GM18907 (cell line): ENCODE data around the gene AEBP1.
"Not testable (repeated sequence)": the region's sequence is repeated elsewhere in the genome, so short reads cannot be mapped to it uniquely, and the experiment has no call there.

ENCODE experiments used
- ATAC-seq: cut with Tn5 transposase; IDR thresholded peaks from one replicate; pipeline ENCODE4 v1.9.1; 2021; ENCODE audit warnings: mild to moderate bottlenecking, moderate library complexity; ENCODE audit not compliant: unreplicated experiment

AEBP1 gene

GRCh38 chr7:44116789-44117666 is 12.9 kb downstream of the AEBP1 start:
- no peak for ATAC-seq

DNA sequence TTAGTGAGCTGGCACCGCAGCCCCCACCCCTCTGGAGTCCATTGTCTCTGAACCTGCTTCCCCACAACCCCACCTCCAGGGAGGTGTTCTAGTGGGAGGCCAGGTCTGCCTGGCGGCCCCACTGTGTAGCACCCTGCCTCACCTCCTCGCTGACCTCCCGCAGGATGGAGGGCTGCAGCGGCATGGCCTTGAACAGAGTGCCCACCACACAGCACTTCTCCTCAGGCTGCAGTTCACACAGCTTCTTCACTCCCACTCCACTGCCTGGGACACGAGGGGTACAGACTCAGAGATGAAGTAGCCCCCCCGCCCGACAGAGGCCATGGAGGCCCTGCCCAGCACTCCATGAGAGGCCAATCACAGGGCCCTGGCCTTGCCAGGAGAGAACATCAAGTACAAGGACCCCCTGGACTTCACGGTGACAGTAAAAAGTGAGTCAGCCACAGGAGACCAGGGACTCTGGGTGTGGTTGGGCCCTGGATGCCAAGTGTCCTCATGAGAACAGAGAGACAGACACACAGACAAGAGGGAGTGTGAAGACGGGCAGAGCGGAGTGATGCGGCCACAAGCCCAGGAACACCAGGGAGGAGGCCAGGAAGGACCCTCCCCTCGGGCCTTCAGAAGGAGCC is 13.8 kb downstream of the AEBP1 start:
- no peak for ATAC-seq

DNA sequence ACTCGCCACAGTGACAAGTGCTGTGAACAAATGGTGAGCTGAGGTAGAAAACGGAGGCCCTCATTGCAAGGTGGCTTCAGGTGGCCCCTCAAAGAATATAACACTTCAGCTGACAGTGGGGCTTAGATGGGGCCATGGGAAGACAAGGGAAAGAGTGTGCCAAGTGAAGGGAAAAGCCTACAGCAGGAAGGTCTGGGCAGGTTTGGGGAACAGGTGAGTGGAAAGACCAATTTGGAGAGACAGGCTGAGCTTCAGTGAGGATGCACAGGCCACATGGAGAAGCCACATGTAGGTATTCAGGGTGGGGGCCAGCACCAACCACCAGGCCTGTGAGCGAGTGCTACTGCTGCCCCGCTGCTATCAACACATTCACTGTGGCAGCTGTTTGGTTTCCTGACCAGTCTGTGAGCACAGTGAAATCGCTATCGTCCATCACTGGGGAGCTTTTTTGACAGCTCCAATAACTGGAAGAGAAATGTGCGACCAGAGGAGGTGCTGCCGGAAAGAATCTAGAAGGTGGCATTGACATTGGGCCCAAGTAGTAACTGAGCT is 15.8 kb downstream of the AEBP1 start:
- ATAC-seq: no peak

- no peak for ATAC-seq
Observed at GRCh38 chr7:44120395-44120794, 16.2 kb downstream of the AEBP1 start.

GRCh38 chr7:44121761-44122420 is 17.7 kb downstream of the AEBP1 start:
- no peak for ATAC-seq

DNA sequence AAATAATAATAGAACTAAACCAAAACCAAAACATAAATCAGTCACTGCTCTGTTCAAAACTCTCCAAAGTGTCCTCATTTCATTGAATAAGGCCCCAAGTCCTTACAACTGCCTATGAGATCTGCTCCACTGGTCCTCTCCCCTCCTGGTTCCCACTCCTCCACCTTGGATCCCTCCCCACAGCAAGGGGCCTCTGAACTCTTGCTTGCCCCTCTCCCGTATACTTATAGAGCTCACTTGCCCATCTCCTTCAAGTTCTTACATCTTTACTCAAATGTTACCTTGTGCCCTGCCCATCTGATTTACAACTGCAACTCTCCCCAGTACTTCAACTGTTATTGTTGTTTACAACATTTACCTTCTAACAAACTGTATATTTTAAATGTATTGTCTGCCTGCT is 18.4 kb downstream of the AEBP1 start:
- no peak for ATAC-seq

GRCh38 chr7:44123190-44124003 is 19.3 kb downstream of the AEBP1 start, which contains the start of gene POLD2:
Gene POLD2 (minus strand): TSS chr7:44123548. CDS start chr7:44122053, 1,495 bp downstream.
- ATAC-seq: peak; percentile 97

GRCh38 chr7:44124822-44125202 is 20.7 kb downstream of the AEBP1 start:
- no peak for ATAC-seq

- ATAC-seq: not testable (repeated sequence)
Observed at GRCh38 chr7:44126574-44126973, 22.4 kb downstream of the AEBP1 start.

- ATAC-seq: no peak
Observed at GRCh38 chr7:44127161-44127560, 23.0 kb downstream of the AEBP1 start.

DNA sequence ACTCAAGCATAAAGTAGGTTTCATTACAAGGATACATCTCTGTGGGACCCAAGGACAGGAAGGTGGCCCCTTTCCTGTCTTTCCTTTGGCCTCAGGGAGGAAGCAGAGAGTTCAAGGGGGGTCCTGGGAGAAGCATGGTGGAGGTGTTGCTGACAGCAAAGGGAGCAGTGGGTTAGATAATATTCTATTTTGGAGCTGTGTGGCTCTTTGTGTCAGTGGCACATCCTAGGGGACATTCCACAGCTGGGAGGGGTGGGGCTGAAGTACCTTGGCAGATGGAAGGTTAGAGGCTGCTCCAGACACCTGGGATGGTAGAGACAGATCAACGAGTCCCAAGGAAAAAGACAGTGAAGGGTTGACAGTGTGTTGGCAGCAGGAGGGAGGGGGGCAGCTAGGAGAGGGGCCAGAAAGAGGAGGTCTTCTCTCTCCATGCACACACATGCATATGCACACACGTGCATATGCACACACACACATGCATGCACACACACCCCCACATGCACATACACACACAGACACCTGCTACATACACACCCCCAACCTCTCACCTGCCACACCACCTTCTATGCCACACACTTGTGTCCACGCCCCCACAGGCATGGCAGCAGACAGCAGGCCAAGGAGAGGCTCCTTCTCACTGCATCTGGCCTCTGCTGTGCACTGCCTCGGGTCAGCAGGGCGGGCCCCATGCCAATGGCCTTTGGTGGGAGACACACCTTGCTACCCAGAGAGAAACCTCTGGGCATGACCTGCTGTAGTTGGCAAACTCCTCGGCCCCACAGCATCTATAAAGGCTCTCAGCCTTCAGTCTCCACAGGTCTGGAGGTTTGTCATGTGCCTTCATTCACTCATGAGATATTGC is 24.8 kb downstream of the AEBP1 start:
- ATAC-seq: no peak

DNA sequence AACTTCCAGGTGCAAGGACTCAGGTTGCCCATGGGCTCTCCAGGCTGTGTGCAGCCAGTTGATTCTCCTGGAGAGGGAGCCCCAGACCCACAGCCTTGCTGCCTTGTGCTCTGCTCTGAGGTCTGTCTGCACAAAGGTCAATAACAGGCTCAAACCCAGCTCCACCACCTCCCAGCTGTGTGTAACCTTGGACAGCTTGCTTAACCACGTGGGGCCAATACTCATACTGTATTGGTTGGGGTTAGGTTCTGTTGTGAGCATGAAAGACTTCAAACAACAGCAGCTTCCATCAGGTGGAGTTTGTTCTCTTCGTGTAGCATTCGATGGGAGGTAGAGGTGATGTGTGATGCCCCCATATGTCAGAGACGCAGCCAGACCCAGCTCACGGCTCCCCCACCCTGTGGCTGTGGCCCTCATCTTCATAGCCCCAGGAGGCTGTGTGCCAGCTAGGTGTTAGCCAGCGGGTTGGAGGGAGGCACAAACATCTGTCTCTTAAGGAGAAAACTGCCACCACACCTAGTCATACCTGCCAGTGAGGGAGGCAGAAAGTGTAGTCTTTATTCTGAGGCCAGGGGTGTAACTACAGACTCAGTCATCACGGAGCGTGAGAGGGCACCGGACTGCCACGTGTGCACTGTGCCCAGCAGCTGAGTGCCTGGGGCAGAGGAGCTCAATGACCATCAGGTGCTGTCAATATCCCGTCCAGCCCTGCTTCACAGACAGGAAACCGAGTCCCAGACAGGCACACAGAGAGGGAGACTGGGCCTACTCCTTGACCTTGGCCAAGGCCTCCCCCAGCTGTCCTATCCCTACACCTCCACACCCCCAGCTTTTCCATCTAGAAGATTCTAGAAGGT is 27.3 kb downstream of the AEBP1 start:
- ATAC-seq: no peak

- ATAC-seq: no peak
Observed at GRCh38 chr7:44132039-44132438, 27.9 kb downstream of the AEBP1 start.

DNA sequence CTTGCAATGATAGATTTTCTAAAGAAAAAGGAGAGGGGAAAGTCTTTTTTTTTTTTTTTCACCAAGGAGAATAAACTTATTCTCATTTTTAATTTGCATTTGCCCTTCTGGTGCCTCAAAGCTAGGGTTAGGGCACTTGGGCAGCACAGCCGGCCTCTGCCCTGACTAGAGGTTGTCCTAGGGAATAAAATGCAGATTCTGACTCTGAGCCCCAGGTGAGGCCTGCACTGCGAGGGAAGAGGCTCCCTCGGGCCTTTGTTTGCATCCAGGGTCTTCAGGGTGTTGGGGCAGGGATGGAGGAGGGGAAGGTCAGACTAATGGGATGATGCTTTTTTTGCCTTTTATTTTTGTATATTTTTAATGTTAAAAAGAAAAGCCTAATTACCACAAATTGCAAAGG is 29.1 kb downstream of the AEBP1 start:
- no peak for ATAC-seq

GRCh38 chr7:44134943-44135628 is 30.9 kb downstream of the AEBP1 start:
- ATAC-seq: no peak

DNA sequence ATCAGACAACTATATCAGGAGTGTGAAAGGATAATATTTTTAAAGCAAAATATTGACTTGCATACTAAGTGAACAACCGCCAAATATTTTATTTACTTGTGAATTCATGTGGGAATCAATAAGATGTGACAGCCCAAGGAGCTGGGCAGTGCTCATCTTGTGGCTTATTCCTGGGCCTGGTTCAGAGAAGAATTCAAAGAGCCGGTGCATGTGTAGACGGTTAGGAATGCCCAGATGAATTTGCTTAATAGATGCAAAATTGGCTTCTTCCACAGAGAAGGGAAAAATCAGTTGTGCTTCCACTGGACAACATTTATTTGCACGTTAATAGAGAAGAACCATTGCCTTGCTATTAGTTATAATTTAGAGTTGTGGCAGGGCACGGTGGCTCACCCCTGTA is 32.6 kb downstream of the AEBP1 start:
- ATAC-seq: no peak

- ATAC-seq: no peak
Observed at GRCh38 chr7:44138698-44139097, 34.6 kb downstream of the AEBP1 start.

DNA sequence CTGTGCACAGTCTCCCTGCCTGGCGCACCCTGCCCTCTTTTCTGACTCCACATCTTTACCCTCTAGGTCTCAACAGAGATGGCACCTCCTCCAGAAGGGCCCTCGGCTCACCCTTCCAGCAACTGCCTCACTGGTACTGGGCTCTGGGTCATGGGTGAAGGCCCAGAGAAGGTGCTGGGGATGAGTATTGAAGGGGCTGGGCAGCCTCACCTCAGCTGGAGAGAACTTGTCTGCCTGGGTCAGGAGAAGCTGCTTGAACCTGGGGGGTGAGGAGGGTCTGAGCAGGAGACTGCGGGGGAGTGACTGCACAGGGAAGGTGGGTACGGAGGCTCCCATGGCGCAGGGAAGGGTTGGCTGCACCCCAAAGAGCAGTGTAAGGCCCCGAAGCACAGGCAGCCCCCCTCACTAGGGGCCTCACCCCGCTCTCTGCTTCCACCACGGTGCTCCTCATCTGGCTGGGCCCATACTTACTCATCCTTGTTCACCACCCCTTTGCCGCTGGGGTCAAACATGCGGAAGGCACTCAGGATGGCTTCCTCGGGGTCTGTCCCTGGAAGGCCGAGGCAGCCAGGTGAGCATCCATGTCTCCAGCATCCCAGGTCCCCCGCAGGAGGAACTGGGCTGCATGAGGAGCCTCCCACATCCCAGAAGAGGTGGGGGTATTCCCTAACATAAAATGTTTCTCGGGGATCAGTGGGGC is 35.3 kb downstream of the AEBP1 start:
- ATAC-seq: no peak
